GM21737 (cell line): ENCODE data around the gene TRAPPC3.
"Not testable (repeated sequence)": the region's sequence is repeated elsewhere in the genome, so short reads cannot be mapped to it uniquely, and the experiment has no call there.

Experiments used
- ATAC-seq: cut with Tn5 transposase; IDR thresholded peaks from one replicate; pipeline ENCODE4 v1.9.1; 2021; ENCODE audit warnings: mild to moderate bottlenecking, moderate library complexity; ENCODE audit not compliant: unreplicated experiment

Gene TRAPPC3

GRCh38 chr1:36166938-36167905 is 17.9 kb upstream of the TRAPPC3 start:
- ATAC-seq: no peak

- no peak for ATAC-seq
Measured at GRCh38 chr1:36166136-36166535, 16.9 kb upstream of the TRAPPC3 start.

- ATAC-seq: no peak
Measured at GRCh38 chr1:36165145-36165544, 15.9 kb upstream of the TRAPPC3 start.

- ATAC-seq: no peak
Measured at GRCh38 chr1:36164361-36164760, 15.1 kb upstream of the TRAPPC3 start.

GRCh38 chr1:36163426-36163825 is 14.1 kb upstream of the TRAPPC3 start:
- ATAC-seq: no peak

- no peak for ATAC-seq
Measured at GRCh38 chr1:36162680-36163239, 13.5 kb upstream of the TRAPPC3 start.

- ATAC-seq: no peak
Measured at GRCh38 chr1:36161641-36162531, 12.6 kb upstream of the TRAPPC3 start.

- no peak for ATAC-seq
Measured at GRCh38 chr1:36160949-36161485, 11.7 kb upstream of the TRAPPC3 start.

- ATAC-seq: no peak
Measured at GRCh38 chr1:36160388-36160948, 11.2 kb upstream of the TRAPPC3 start.

- ATAC-seq: no peak
Measured at GRCh38 chr1:36159614-36160387, 10.5 kb upstream of the TRAPPC3 start.

- not testable (repeated sequence) for ATAC-seq
Measured at GRCh38 chr1:36158827-36159252, 9.6 kb upstream of the TRAPPC3 start.

GRCh38 chr1:36157973-36158826 is 8.9 kb upstream of the TRAPPC3 start:
- no peak for ATAC-seq

GRCh38 chr1:36157115-36157903 is 8.0 kb upstream of the TRAPPC3 start:
- ATAC-seq: no peak

- ATAC-seq: no peak
Measured at GRCh38 chr1:36156329-36157114, 7.2 kb upstream of the TRAPPC3 start.

GRCh38 chr1:36155408-36156328 is 6.4 kb upstream of the TRAPPC3 start, which contains the start of gene MAP7D1:
MAP7D1 (plus strand) TSS chr1:36156160; CDS start chr1:36156418, 258 bp downstream.
- peak; percentile 50 for ATAC-seq

GRCh38 chr1:36154765-36155407 is 5.6 kb upstream of the TRAPPC3 start:
- ATAC-seq: no peak
